ENCODE measurements around the gene IL1R2.

Gene IL1R2, protein sequence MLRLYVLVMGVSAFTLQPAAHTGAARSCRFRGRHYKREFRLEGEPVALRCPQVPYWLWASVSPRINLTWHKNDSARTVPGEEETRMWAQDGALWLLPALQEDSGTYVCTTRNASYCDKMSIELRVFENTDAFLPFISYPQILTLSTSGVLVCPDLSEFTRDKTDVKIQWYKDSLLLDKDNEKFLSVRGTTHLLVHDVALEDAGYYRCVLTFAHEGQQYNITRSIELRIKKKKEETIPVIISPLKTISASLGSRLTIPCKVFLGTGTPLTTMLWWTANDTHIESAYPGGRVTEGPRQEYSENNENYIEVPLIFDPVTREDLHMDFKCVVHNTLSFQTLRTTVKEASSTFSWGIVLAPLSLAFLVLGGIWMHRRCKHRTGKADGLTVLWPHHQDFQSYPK

DNA sequence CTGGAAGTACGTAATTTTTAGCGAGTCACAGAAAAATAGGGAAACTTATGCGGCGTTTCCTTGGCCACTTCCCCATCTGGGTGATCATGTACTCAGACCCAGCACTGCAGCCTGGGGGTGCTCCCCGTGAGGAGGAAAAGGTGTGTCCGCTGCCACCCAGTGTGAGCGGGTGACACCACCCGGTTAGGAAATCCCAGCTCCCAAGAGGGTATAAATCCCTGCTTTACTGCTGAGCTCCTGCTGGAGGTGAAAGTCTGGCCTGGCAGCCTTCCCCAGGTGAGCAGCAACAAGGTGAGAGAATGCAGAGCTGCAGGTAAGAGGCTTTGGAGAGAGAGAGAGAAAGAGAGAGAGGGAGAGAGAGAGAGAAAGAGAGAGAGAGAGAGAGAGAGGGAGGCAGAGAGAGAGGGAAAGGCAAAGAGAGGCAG is at the start of gene IL1R2:
IL1R2 (plus strand) TSS at position 240 of the 425 bp plus-strand sequence. CDS start 16,616 bp downstream, outside the sequence.
- DNase-seq (ENCODE audit: low read depth), result no peak
- in situ Hi-C loops (cut with HindIII; ENCODE audit: low sequenced_read_pairs), result no loop called here
- TF ChIP-seq, protein P1, sequence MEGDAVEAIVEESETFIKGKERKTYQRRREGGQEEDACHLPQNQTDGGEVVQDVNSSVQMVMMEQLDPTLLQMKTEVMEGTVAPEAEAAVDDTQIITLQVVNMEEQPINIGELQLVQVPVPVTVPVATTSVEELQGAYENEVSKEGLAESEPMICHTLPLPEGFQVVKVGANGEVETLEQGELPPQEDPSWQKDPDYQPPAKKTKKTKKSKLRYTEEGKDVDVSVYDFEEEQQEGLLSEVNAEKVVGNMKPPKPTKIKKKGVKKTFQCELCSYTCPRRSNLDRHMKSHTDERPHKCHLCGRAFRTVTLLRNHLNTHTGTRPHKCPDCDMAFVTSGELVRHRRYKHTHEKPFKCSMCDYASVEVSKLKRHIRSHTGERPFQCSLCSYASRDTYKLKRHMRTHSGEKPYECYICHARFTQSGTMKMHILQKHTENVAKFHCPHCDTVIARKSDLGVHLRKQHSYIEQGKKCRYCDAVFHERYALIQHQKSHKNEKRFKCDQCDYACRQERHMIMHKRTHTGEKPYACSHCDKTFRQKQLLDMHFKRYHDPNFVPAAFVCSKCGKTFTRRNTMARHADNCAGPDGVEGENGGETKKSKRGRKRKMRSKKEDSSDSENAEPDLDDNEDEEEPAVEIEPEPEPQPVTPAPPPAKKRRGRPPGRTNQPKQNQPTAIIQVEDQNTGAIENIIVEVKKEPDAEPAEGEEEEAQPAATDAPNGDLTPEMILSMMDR (IDR thresholded peaks at IDR 0.05; ENCODE audit: low read depth, low read length, missing control alignments), result no peak
- H3K4me3 ChIP-seq (ENCODE audit: low read depth, low read length), result no peak within 1 kb of the TSS

DNA sequence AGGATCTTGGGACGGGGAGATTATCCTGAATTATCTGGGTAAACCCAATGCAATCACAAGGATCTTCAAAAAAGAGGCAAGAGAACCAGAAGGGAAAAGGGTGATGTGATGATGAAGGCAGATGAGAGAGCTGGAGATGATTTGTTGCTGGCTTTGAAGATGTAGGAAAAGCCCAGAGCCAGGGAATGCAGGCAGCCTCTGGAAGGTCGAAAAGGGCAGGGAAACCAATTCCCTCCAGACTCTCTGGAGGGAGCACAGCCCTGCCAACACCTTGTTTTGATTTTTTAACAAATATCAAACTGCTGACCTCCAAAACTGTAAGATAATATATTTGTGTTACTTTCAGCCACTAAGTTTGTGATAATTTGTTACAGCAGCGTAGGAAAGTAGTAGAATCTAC is 48.9 kb upstream of the IL1R2 start:
- in situ Hi-C loops (cut with HindIII; ENCODE audit: low sequenced_read_pairs), result no loop called here
- no peak for DNase-seq (ENCODE audit: low read depth)
- no peak overlapping the region for H3K4me3 ChIP-seq (ENCODE audit: low read depth, low read length)
- TF ChIP-seq, protein P1 (IDR thresholded peaks at IDR 0.05; ENCODE audit: low read depth, low read length, missing control alignments), result no peak

DNA sequence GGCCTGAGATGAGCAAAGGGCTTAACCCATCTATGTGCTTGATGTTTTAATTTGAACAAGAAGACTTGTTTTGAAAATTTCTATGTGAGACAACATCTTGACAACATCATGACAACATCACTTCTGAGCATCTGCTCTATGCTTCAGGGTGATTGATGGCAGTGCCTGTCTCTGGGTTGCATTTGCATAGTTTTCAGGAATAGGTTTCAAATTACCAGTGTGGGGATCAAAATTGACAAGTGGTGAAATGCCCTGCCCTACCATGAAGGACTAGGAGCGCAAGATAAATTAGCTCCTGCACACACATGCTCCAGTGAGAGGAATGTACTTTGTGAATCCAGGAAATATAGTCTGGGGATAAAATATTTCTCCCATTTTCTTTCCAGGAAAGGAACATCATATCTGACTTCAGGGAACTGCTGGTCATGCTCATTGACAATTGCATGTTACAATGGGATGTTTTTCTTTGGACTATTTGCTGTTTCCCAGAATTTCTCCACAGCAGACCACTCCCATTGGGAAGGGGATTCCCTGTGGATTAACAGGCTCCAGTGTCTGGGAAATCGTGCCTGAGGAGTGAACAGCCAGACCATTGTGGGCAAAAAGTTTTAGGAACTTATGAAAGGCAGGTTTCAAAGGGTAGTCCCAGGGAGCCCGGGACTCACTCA is 45.3 kb upstream of the IL1R2 start:
- TF ChIP-seq, protein P1 (IDR thresholded peaks at IDR 0.05; ENCODE audit: low read depth, low read length, missing control alignments), result no peak
- H3K4me3 ChIP-seq (ENCODE audit: low read depth, low read length), result no peak overlapping the region
- in situ Hi-C loops (cut with HindIII; ENCODE audit: low sequenced_read_pairs), result no loop called here
- no peak for DNase-seq (ENCODE audit: low read depth)

DNA sequence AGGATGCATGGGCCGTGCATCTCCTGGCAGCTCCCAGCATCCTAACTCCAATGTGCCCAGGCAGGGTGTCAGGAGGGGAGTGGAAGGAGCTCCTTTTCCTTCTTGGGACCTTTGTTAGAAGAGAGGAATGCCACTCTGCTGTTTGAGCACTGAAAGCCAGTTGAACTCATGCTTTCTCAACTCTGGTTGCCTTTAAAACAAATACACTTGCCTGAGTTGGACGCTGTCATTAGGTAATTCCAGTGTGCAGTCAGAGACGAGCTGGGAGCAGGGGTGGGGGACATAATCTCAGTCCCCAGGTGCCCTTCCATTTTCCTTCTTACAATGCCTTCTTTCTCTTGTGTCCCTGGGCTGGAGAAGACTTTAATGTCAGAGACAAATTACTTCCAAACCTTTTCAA is 44.4 kb upstream of the IL1R2 start:
- DNase-seq (ENCODE audit: low read depth), result no peak

DNA sequence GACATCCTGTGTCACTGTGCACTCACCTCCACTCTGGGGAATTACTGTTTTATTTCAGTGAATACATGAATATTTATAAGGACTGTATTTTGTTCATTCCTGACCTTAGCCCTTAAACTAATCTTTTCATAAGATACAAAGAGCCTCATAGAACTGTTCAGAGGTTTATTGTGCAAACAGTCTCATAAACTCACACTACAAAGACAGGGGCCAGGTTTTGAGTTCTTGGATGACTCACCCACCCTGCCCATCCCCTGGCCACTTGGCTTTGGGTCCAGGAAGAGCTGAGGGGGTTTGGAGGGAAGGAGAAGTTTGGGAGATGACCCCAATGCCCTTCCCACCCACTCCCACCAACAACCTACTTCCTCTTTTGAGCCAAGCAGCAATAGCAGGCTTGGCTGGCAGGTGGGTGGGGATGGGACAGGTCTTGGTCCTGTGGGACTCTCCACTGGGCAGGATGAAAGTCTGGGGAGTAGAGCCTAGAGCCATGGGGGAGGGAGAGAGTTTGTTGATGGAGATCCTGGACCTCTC is 43.1 kb upstream of the IL1R2 start:
- H3K4me3 ChIP-seq (ENCODE audit: low read depth, low read length), result no peak overlapping the region
- no peak for DNase-seq (ENCODE audit: low read depth)
- in situ Hi-C loops (cut with HindIII; ENCODE audit: low sequenced_read_pairs), result no loop called here

More for the DNA sequence above, 44.4 kb upstream of the IL1R2 start:
- in situ Hi-C loops (cut with HindIII; ENCODE audit: low sequenced_read_pairs), result no loop called here
- H3K4me3 ChIP-seq (ENCODE audit: low read depth, low read length), result no peak overlapping the region
- TF ChIP-seq, protein P1 (IDR thresholded peaks at IDR 0.05; ENCODE audit: low read depth, low read length, missing control alignments), result no peak

DNA sequence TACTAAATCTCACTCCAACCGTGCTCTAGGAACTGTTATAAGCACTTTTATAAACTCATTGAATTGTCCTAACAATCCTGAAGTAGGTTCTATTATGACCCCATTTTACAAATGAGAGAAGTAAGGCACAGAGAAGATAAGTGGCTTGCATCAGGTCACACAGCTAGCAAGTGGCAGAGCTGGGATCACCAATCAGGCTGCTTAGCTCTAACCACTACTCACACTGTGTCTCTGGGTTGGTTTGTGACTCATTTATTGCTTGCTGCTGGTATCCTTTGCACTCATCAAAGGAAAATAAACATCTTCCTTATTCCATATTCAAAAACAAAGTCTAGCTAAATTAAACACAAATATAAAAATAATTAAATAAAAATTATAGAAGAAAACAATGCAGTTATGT is 42.5 kb upstream of the IL1R2 start:
- TF ChIP-seq, protein P1 (IDR thresholded peaks at IDR 0.05; ENCODE audit: low read depth, low read length, missing control alignments), result no peak
- DNase-seq (ENCODE audit: low read depth), result no peak
- H3K4me3 ChIP-seq (ENCODE audit: low read depth, low read length), result no peak overlapping the region
- in situ Hi-C loops (cut with HindIII; ENCODE audit: low sequenced_read_pairs), result no loop called here

More for the DNA sequence above, 43.1 kb upstream of the IL1R2 start:
- TF ChIP-seq, protein P1 (IDR thresholded peaks at IDR 0.05; ENCODE audit: low read depth, low read length, missing control alignments), result no peak

Measured in astrocyte of the cerebellum (primary cell).